Measurements from ENCODE around the gene CLEC16A.

The CLEC16A gene

DNA sequence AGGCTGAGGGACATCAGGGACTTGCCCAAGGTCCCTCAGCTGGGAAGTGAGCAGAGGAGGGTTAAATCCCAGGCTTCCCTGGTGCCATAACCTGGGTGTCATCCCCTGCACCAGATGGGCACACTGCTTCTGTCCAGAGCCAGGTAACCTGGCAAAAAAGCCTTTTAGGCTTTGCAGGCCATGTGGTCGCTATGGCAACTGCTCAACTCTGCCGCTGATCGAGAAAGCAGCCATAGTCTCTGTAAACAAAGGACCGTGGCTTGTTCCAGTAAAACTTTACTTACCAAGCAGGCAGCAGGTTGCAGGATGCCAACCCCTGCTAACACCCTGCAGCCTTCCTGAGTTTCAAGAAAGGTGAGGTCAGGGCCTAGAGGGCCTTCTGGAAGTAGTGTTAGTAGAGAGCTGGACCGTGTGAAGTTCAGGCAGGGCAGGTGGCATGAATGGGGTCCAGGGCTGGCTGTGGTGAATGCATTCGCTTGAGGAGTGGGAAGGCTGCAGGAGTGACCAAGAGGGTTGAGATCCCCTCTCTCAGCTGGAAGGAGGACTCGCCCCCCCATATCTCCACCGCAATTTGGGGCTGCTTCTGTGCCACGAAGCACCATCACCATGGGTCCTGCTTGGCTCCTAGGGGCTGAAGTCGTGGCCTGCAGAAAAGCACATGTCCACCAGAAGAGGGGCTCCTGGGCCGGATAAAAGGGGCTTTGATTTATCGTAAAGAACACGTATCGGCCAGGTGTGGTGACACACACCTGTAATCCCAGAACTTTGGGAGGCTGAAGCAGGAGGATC, 220.3 kb downstream of the CLEC16A start:
- Histone ChIP-seq H3K79me2 (ENCODE audit: control insufficient read depth, insufficient read depth, low read length) (no peaks in the 10 kb centered on the region), H3K4me3 (ENCODE audit: low read length) (no peak overlapping the region), H4K8ac (ENCODE audit: low read depth, low read length) (no peak overlapping the region), H2BK15ac (replicated peaks; ENCODE audit: low read depth) (no peak overlapping the region), H2BK120ac (ENCODE audit: low read depth, low read length) (no peak overlapping the region), H3K27ac (ENCODE audit: low read depth, low read length) (no peak overlapping the region), H3K18ac (ENCODE audit: low read length) (no peak overlapping the region), H3K4me2 (ENCODE audit: low read length) (no peak overlapping the region), H4K5ac (ENCODE audit: low read length) (no peak overlapping the region), H3K56ac (ENCODE audit: low read length) (no peak overlapping the region), H3K27me3 (ENCODE audit: insufficient read depth, low read length, poor library complexity) (no peaks in the 10 kb centered on the region), H3K9ac (ENCODE audit: low read length) (no peak overlapping the region), H3K4ac (ENCODE audit: low read depth, low read length) (no peak overlapping the region), H3K4me1 (ENCODE audit: control insufficient read depth, low read depth, low read length) (peaks cover 2% of the 10 kb centered on the region), H3K79me1 (ENCODE audit: low read length) (no peaks in the 10 kb centered on the region), H2AK5ac (ENCODE audit: low read length) (no peak overlapping the region), H2BK5ac (ENCODE audit: low read length) (no peak overlapping the region), H3K36me3 (ENCODE audit: control insufficient read depth, insufficient read depth, low read length) (no peaks in the 10 kb centered on the region), H3K23ac (ENCODE audit: low read length) (no peak overlapping the region)
- DNase-seq: no peak
- WGBS (ENCODE audit: extremely low coverage, insufficient coverage, low lambda C conversion rate): no CpG with 5 or more reads among the region's 14 CpGs

GRCh38 chr16:11165349-11165748, 221.0 kb downstream of the CLEC16A start:
- no peaks in the 10 kb centered on the region for H3K27me3 ChIP-seq (ENCODE audit: insufficient read depth, low read length, poor library complexity)
- H3K27ac ChIP-seq (ENCODE audit: low read depth, low read length): no peak overlapping the region
- no peak overlapping the region for H3K18ac ChIP-seq (ENCODE audit: low read length)
- no peak overlapping the region for H3K4me3 ChIP-seq (ENCODE audit: low read length)
- H3K4me1 ChIP-seq (ENCODE audit: control insufficient read depth, low read depth, low read length): peaks cover 2% of the 10 kb centered on the region
- H2BK120ac ChIP-seq (ENCODE audit: low read depth, low read length): no peak overlapping the region
- no peak overlapping the region for H2BK15ac ChIP-seq (replicated peaks; ENCODE audit: low read depth)
- WGBS (ENCODE audit: extremely low coverage, insufficient coverage, low lambda C conversion rate): no CpG with 5 or more reads among the region's 4 CpGs
- no peak overlapping the region for H4K5ac ChIP-seq (ENCODE audit: low read length)
- H3K4ac ChIP-seq (ENCODE audit: low read depth, low read length): no peak overlapping the region
- H3K4me2 ChIP-seq (ENCODE audit: low read length): no peak overlapping the region
- no peak overlapping the region for H2AK5ac ChIP-seq (ENCODE audit: low read length)
- no peak overlapping the region for H2BK5ac ChIP-seq (ENCODE audit: low read length)
- no peak overlapping the region for H3K56ac ChIP-seq (ENCODE audit: low read length)
- H3K79me2 ChIP-seq (ENCODE audit: control insufficient read depth, insufficient read depth, low read length): no peaks in the 10 kb centered on the region
- DNase-seq: no peak
- no peak overlapping the region for H3K23ac ChIP-seq (ENCODE audit: low read length)
- no peak overlapping the region for H4K8ac ChIP-seq (ENCODE audit: low read depth, low read length)
- no peaks in the 10 kb centered on the region for H3K36me3 ChIP-seq (ENCODE audit: control insufficient read depth, insufficient read depth, low read length)
- no peak overlapping the region for H3K9ac ChIP-seq (ENCODE audit: low read length)
- no peaks in the 10 kb centered on the region for H3K79me1 ChIP-seq (ENCODE audit: low read length)

GRCh38 chr16:11165894-11166665, 221.7 kb downstream of the CLEC16A start:
- Histone ChIP-seq H3K9ac (ENCODE audit: low read length) (no peak overlapping the region), H3K4me3 (ENCODE audit: low read length) (no peak overlapping the region), H3K79me2 (ENCODE audit: control insufficient read depth, insufficient read depth, low read length) (no peaks in the 10 kb centered on the region), H3K36me3 (ENCODE audit: control insufficient read depth, insufficient read depth, low read length) (no peaks in the 10 kb centered on the region), H3K4me1 (ENCODE audit: control insufficient read depth, low read depth, low read length) (peaks cover 2% of the 10 kb centered on the region), H3K27me3 (ENCODE audit: insufficient read depth, low read length, poor library complexity) (no peaks in the 10 kb centered on the region), H3K4me2 (ENCODE audit: low read length) (no peak overlapping the region), H3K56ac (ENCODE audit: low read length) (no peak overlapping the region), H2BK120ac (ENCODE audit: low read depth, low read length) (no peak overlapping the region), H2BK15ac (replicated peaks; ENCODE audit: low read depth) (no peak overlapping the region), H3K27ac (ENCODE audit: low read depth, low read length) (no peak overlapping the region), H4K5ac (ENCODE audit: low read length) (no peak overlapping the region), H3K4ac (ENCODE audit: low read depth, low read length) (no peak overlapping the region), H3K18ac (ENCODE audit: low read length) (no peak overlapping the region), H2BK5ac (ENCODE audit: low read length) (no peak overlapping the region), H4K8ac (ENCODE audit: low read depth, low read length) (no peak overlapping the region), H3K79me1 (ENCODE audit: low read length) (no peaks in the 10 kb centered on the region), H2AK5ac (ENCODE audit: low read length) (no peak overlapping the region), H3K23ac (ENCODE audit: low read length) (no peak overlapping the region)
- no CpG with 5 or more reads among the region's 22 CpGs for WGBS (ENCODE audit: extremely low coverage, insufficient coverage, low lambda C conversion rate)
- no peak for DNase-seq

DNA sequence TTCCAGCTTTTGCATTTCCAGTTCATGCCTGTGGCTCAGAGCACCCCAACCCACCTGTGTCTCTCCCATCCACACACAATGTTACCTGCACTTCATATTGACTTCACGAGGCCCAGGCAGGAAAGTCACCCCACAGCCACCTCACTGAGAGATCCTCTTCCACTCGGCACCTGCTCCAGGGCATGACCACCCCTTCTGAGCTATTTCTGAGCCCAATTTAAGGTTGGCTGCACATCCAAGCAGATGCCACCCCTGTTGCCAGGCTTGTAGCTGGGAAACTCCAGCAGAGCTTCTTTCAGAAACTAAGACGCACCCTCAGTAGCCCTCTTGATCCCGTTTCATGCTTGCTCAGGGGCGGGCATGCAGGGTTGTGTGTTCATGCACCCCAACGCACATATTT, 223.2 kb downstream of the CLEC16A start:
- Histone ChIP-seq H2AK5ac (ENCODE audit: low read length) (no peak overlapping the region), H3K4ac (ENCODE audit: low read depth, low read length) (no peak overlapping the region), H2BK5ac (ENCODE audit: low read length) (no peak overlapping the region), H4K8ac (ENCODE audit: low read depth, low read length) (no peak overlapping the region), H2BK15ac (replicated peaks; ENCODE audit: low read depth) (no peak overlapping the region), H3K36me3 (ENCODE audit: control insufficient read depth, insufficient read depth, low read length) (peaks cover 1% of the 10 kb centered on the region), H2BK120ac (ENCODE audit: low read depth, low read length) (no peak overlapping the region), H3K23ac (ENCODE audit: low read length) (no peak overlapping the region), H3K27ac (ENCODE audit: low read depth, low read length) (no peak overlapping the region), H3K18ac (ENCODE audit: low read length) (no peak overlapping the region), H3K79me1 (ENCODE audit: low read length) (no peaks in the 10 kb centered on the region), H3K79me2 (ENCODE audit: control insufficient read depth, insufficient read depth, low read length) (no peaks in the 10 kb centered on the region), H3K4me3 (ENCODE audit: low read length) (no peak overlapping the region), H3K4me1 (ENCODE audit: control insufficient read depth, low read depth, low read length) (peaks cover 1% of the 10 kb centered on the region), H3K56ac (ENCODE audit: low read length) (no peak overlapping the region), H3K9ac (ENCODE audit: low read length) (no peak overlapping the region), H3K27me3 (ENCODE audit: insufficient read depth, low read length, poor library complexity) (no peaks in the 10 kb centered on the region), H3K4me2 (ENCODE audit: low read length) (no peak overlapping the region), H4K5ac (ENCODE audit: low read length) (no peak overlapping the region)
- no CpG with 5 or more reads among the region's 6 CpGs for WGBS (ENCODE audit: extremely low coverage, insufficient coverage, low lambda C conversion rate)
- no peak for DNase-seq

GRCh38 chr16:11168386-11169051, 224.2 kb downstream of the CLEC16A start:
- no peak overlapping the region for H2BK5ac ChIP-seq (ENCODE audit: low read length)
- WGBS (ENCODE audit: extremely low coverage, insufficient coverage, low lambda C conversion rate): no CpG with 5 or more reads among the region's 9 CpGs
- H3K4ac ChIP-seq (ENCODE audit: low read depth, low read length): no peak overlapping the region
- H3K56ac ChIP-seq (ENCODE audit: low read length): no peak overlapping the region
- H3K23ac ChIP-seq (ENCODE audit: low read length): no peak overlapping the region
- no peak for DNase-seq
- no peak overlapping the region for H4K5ac ChIP-seq (ENCODE audit: low read length)
- no peak overlapping the region for H3K27ac ChIP-seq (ENCODE audit: low read depth, low read length)
- H3K4me1 ChIP-seq (ENCODE audit: control insufficient read depth, low read depth, low read length): no peaks in the 10 kb centered on the region
- no peaks in the 10 kb centered on the region for H3K79me1 ChIP-seq (ENCODE audit: low read length)
- no peak overlapping the region for H2BK120ac ChIP-seq (ENCODE audit: low read depth, low read length)
- no peaks in the 10 kb centered on the region for H3K27me3 ChIP-seq (ENCODE audit: insufficient read depth, low read length, poor library complexity)
- no peak overlapping the region for H4K8ac ChIP-seq (ENCODE audit: low read depth, low read length)
- H2AK5ac ChIP-seq (ENCODE audit: low read length): no peak overlapping the region
- H3K4me2 ChIP-seq (ENCODE audit: low read length): no peak overlapping the region
- no peak overlapping the region for H3K18ac ChIP-seq (ENCODE audit: low read length)
- H3K79me2 ChIP-seq (ENCODE audit: control insufficient read depth, insufficient read depth, low read length): no peaks in the 10 kb centered on the region
- peaks cover 1% of the 10 kb centered on the region for H3K36me3 ChIP-seq (ENCODE audit: control insufficient read depth, insufficient read depth, low read length)
- H2BK15ac ChIP-seq (replicated peaks; ENCODE audit: low read depth): no peak overlapping the region
- H3K9ac ChIP-seq (ENCODE audit: low read length): no peak overlapping the region
- no peak overlapping the region for H3K4me3 ChIP-seq (ENCODE audit: low read length)
